SK-N-SH treated with all-trans-retinoic acid at 6 μM for 48 hours (cell line): ENCODE results near the gene SIK3.

Source experiments
- POU6F1 ChIP-seq: fragments of 250-450 bp; sonication (Bioruptor Pico); IDR thresholded peaks from 2 replicates; pipeline ENCODE4 v1.8.0; 2021; ENCODE audit warnings: low read depth, mild to moderate bottlenecking, moderate library complexity, borderline replicate concordance
- ZFP30 ChIP-seq: fragments of 450-650 bp; formaldehyde crosslinking; IDR thresholded peaks from 2 replicates; pipeline ENCODE4 v1.5.0; 2022; ENCODE audit warnings: mild to moderate bottlenecking, moderate library complexity
- ZNF70 ChIP-seq: fragments of 450-650 bp; formaldehyde crosslinking; IDR thresholded peaks from 2 replicates; pipeline ENCODE4 v1.5.0; 2020; ENCODE audit warnings: mild to moderate bottlenecking, moderate library complexity

- no peak for TF ChIP-seq POU6F1 (CRISPR knock-in tag)
- TF ChIP-seq ZFP30: no peak
- TF ChIP-seq ZNF70 (CRISPR knock-in tag): no peak
Observed at GRCh38 chr11:116951762-116952161, 146.5 kb downstream of the SIK3 start.
